CD4-positive, alpha-beta T cell treated with Interleukin-4 for 1 hour (primary cell): ENCODE results near the gene ZNF433.
A peak's percentile ranks its signal among the peaks of the same experiment; 100 is the strongest.

Experiments used
- DNase-seq, 2 donors: peaks; one replicate each; pipeline ENCODE4 v3.0.0-alpha.2; 2020 to 2022

The ZNF433 gene

DNA sequence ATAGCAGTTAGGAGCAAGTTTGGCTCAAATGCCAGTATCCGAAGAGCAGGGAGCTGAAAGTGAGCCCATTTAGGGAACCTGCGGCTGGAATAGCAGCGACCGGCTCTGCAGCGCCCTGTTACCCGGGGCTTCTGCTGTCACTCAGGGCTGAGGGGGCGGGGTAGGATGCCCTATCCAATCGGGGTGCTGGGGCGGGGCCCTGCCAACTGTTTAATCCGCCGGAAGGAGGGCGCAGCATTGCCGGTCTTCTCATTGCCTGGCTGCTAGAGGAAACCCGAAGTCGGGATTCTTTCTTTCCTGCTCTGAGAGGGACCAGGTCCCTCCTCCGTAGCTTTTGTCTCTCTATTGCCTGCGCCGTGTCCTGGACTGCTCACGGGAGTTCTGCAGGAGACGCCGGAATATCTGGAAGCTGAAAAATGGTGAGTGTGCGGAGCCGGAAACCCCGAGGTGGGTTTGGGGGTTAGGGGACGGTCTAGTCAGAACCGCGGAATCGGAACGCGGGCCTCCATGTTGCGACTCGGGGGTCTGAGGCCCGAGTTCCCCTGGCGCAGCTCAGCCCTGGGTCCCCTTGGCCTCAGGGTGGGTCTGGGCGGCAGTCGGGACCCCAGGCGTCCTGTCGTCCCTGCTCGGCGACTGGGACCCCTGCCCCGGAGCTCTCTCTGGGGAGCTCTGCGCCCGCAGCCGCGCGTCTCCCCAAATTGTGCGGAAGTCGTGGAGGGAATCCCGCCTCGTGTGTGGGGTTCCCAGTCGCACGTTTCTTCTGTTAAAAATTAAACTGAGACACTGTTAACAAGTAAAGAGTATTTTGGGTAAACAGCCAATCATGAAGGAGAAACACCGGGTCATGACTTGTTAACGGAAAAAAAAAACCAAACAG lies 47.8 kb downstream of the ZNF433 start:
- peak; percentile 90 to 91 for DNase-seq

DNA sequence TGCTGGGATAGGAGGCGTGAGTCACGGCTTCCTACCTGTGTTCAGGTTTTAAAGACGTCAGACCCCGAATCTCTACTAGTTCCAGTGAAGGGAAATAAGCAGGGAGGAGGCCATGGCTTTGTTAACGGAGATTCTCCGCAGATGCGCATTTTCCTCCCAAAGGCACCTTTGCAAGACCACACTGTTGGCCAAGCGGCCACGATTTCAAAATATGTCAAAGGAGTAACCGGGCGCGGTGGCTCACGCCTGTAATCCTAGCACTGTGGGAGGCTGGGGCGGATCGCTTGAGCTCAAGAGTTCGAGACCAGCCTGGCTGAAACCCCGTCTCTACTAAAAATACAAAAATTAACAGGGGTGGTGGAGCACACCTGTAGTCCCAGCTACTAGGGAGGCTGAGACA lies 48.7 kb downstream of the ZNF433 start:
- no peak for DNase-seq

DNA sequence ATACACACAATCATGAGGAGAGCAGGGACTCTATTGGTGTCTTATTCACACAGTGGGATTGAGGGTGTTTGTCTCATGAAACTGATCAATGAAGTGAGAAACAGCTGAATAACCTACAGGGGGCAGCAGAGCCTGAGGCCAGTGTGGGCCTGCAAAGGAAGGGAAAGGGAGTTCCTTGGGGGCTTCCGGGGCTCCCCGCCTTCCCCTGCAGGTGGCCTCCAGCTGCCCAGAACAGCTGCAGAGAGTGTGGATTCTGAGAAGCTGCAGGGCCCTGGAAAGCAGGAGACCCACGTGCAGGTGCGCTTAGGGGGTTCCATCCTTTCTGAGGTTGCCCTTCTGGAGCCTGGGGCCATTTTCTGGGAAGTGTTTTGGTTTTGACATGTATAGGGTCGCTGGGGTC lies 50.5 kb downstream of the ZNF433 start:
- peak in 1 of 2 donors; percentile 28 for DNase-seq

DNA sequence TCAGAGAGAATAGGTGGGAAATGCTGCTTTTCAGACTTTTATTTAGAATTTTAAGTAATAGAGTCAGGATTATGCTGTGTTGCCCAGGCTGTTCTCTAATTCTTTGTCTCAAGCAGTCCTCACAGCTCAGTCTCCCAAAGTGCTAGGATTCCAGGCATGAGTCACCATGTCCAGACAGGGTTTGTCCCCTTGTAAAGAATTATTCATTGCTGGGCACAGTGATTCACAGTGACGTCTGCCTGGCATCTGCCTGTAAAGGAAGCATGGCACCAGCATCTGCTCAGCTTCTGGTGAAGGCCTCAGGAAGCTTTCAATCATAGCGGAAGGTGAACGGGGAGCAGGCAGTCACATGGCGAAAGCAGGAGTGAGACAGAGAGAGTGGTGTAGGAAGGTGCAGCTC lies 53.0 kb downstream of the ZNF433 start:
- DNase-seq, result no peak

DNA sequence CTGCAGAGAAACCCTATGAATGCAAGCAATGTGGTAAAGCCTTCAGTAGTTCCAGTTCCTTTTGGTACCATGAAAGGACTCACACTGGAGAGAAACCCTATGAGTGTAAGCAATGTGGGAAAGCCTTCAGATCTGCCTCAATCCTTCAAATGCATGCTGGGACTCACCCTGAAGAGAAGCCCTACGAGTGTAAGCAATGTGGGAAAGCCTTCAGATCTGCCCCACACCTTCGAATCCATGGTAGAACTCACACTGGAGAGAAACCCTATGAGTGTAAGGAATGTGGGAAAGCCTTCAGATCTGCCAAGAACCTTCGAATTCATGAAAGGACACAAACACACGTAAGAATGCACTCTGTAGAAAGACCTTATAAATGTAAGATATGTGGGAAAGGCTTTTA lies 56.0 kb downstream of the ZNF433 start:
- DNase-seq, result no peak

DNA sequence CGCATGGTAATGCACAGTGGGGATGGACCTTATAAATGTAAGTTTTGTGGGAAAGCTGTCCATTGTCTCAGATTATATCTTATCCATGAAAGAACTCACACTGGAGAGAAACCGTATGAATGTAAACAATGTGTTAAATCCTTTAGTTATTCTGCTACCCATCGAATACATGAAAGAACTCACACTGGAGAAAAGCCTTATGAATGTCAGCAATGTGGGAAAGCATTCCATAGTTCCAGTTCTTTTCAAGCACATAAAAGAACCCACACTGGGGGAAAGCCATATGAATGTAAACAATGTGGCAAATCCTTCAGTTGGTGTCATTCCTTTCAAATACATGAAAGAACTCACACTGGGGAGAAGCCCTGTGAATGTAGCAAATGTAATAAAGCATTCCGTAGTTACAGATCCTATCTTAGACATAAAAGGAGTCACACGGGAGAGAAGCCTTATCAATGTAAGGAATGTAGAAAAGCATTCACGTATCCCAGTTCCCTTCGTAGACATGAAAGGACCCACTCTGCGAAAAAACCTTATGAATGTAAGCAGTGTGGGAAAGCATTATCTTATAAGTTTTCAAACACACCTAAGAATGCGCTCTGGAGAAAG lies 56.9 kb downstream of the ZNF433 start:
- no peak for DNase-seq

DNA sequence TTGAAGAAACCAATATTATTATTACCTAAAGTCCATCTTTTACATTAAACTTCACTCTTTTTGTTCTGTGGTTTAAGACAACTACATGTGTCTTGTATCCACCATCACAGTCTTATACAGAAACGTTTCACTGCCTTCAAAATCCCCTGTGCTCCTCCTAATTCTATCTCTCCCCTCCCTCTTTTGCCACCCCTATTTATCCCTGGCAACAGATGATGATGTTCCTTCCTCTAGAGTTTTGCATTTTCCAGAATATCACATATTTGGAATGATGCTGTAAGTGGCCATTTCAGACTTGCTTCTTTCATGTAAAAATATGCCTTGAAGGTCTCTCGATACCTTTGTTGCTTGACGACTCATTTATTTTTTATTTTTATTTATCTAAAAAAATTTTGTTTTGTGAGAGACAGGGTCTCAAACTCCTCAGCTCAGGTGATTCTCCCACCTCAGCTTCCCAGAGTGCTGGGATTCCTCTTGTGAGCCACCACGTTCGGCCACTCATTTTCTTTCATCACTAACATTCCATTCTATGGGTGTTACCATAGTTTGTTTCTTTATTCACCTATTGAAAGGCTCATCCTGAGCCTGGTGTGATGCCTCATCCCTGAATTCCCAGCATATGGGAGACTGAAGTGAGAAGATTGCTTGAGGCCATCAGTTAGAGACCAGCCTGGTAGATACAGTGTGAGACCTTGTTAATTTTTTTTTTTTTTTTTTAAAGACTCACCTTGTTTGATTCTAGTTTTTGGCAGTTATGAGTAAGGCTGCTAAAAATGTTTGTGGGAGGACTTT lies 62.3 kb downstream of the ZNF433 start:
- no peak for DNase-seq

DNA sequence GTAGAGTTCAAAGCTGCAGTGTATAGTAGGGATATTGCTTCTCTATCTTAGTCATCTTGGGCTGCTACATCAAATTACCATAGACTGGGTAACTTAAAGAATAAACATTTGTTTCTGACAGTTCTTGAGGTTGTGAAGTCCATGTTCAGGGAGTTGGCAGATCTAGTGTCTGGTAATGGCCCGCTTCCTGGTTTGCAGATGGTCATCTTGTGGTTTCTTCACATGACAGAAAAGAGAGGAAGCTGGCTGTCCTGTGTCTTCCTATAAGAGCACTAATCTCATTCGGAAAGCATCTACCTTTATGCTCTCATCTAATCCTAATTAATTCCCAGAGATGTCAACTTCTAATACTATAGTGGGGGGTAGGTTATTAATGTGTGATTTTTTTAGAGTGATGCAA lies 64.4 kb downstream of the ZNF433 start:
- no peak for DNase-seq

DNA sequence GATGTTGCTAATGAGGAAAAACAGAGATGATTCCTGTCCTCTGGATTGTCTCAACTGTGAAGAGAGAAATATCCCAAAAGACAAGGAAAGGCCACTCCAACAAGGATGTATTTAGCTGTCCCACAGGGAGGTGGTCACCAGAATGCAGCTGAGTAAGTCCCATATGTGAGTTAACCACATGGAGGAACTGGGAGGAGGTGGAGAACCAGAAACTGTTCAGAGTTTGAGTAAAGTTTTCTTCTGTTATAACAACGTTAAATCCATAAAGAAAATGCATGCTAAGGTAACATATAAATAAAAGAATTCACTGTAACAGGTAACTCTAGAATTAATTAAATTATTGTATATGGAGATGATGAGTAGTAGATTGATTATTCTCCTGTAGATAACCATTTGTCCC lies 65.3 kb downstream of the ZNF433 start:
- DNase-seq, result no peak

DNA sequence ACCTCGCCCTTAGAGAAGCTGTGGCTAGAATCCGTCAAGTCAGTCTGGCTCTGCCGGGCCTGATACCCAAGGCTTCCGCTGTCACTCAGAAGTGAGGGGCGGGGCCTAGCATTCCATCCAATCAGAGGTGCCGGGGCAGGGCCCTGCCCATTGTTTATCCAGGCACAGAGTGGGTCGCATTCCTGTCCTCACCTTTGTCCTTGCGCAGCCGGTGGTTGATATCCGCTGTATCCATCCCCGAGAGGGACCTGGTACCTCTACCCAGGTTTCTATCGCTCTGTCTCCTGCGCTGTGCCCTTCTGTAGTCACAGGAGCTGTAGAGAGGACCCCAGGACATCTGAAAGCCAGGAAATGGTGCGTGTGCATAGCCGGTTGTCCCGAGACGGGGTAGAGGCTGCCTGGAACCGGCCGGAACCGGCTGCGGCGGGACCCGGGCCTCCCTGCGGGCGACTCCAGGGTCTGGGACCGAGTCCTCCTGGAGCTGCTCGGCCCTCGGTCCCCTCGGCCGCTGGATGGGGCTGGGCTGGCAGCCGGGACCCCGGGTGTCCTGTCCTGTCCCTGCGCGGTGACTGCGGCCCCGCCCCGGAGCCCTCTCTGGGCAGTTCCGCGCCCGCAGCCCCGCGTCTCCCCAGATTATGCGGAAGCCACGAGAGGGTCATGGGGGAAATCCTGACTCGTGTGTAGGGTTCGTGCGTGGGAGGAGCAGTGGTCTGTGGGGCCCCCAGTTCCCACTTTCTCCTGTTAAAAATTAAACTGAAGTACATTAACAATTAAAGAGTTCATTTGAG lies 70.4 kb downstream of the ZNF433 start, which contains the start of gene ZNF763:
TSS of gene ZNF763 (plus strand) at position 183 of the 788 bp plus-strand sequence. CDS start at position 352, 169 bp downstream.
- peak; percentile 92 for DNase-seq
